GM23338 (cell line): ENCODE results near the gene ZNF516.

Experiments
- CTCF ChIP-seq, 2 experiments: fragments of 200-600 bp in 1 of 2; sonication (generic) in 1 of 2; conservative IDR thresholded peaks; 2 replicates each; pipeline versions ENCODE4 v1.5.1 to v1.6.1; 2016 to 2017; ENCODE audit warnings: antibody characterized with exemption in 2 of 2, low read depth in 2 of 2, mild to moderate bottlenecking in 2 of 2, moderate library complexity in 1 of 2
- EZH2 ChIP-seq: fragments of 200-600 bp; sonication (generic); IDR thresholded peaks from one replicate; pipeline ENCODE4 v1.8.0; 2017; ENCODE audit warnings: antibody characterized with exemption, mild to moderate bottlenecking, low read depth; ENCODE audit not compliant: unreplicated experiment

DNA sequence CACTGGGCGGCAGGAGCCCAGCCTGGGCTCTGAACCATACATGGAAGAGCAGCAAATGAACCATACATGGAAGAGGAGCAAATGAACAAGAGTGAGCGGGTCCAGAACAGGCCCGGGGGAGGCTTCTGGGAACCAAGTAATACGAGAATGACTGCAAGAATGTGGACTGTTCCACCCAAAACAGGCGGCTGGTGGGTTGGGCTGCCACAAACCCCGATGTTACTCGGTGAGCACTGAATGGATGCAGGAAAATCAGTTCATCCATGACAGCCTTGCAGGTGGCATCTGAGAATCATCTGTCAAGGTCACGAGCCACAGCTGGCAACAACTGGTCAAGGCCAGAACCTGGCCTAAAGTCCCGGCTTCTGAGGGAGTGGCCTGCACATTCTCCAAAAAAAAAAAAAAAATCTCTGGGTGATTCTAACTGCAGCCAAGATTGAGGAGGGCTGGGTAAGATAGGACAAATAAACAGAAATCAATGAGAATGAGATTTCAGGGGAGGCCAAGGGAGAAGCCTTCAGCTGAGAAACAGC is 106.1 kb downstream of the ZNF516 start:
- TF ChIP-seq CTCF (conservative IDR thresholded peaks at IDR 0.05; ENCODE audit: low read depth in 2 of 2) (no peak), EZH2 (no peak)
